CD4-positive, alpha-beta T cell treated with Interleukin-10 for 1 hour (primary cell): ENCODE data around the gene SH2D6.
"Not testable (repeated sequence)": the region's sequence is repeated elsewhere in the genome, so short reads cannot be mapped to it uniquely, and the experiment has no call there.

Experiments used
- DNase-seq: peaks from one replicate; pipeline ENCODE4 v3.0.0-alpha.2; 2020

The SH2D6 gene

DNA sequence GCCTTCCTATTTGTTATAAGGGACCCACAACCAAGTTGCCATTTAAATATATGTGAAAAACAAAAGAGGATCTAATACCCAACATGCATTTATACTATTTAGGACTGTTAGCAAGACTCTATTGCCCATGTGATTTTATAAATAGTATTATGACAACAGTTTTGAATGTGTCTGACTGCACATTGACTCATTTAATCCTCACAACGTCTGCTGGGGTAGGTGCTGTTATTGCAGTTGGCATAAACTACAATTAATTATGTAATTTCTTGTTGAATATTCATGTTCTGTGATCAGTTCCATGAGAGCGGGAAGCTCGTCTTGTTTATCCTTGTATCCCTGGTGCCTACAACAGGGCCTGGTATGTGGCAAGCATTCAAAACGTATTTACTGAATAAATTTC, 53.7 kb downstream of the SH2D6 start:
- no peak for DNase-seq

DNA sequence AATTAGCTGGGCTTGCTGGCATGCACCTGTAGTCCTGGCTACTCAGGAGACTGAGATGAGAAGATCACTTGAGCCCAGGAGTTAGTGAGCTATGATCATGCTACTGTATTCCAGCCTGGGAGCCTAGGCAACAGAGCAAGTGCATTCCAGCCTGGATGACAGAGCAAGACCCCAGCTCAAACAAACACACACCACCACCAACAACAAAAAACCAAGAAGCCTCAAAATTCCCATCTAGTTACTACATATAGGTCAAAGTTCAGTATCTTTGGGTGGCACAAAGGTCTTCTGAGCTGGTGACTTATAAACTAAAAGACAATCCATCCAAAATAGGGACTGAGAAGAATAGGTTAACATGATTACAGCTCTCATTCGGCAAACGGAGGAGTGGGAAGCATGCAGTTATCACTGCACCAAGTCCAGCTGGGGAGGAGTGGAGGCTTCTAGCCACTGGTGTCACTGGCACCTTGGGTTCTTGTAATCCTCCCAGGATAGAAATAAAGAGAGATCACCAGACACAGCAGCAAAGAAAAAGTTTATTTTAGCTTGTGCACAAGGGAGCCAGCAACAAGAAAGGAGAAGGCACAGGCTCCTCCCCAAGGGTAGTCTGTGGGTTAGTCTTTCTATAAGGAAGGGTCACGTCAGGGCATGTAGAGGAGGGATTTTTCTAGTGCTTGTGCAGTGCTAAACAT, 57.4 kb downstream of the SH2D6 start:
- DNase-seq: no peak

DNA sequence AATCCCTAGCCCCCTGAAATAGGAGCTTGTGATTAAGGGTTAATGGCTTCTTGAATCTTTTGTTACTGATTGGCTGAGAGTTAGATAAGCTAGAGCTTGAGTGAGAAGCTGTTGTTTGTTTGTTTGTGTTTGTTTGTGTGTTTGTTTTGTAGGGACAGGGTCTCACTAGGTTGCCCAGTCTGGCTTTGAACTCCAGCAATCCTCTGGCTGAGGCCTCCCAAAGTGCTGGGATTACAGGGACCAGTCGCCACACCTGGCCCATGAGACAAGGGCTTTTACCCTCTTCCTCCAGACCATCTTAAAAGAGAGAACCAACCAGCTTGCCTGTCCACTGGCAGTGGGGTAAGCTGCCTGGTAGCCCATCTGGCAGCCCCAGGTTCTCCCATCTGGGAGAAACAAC, 58.1 kb downstream of the SH2D6 start:
- DNase-seq: no peak

DNA sequence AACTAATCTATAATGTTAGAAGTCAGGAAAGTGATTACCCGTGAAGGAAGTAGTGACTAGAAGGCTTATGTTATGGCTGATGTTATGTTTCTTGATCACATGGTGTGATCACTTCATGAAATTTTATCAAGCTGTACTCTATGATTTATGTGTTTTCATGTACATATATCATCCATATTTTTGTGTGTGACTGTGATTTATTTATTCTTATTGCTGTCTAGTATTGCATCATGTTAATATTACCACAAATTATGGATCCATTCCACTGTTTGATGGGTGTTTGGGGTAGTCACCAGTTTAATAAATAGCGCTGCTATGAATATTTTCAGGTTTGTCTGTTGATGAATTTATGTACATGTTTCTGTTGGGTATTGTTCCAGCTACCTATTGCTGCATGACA, 59.4 kb downstream of the SH2D6 start:
- no peak for DNase-seq

DNA sequence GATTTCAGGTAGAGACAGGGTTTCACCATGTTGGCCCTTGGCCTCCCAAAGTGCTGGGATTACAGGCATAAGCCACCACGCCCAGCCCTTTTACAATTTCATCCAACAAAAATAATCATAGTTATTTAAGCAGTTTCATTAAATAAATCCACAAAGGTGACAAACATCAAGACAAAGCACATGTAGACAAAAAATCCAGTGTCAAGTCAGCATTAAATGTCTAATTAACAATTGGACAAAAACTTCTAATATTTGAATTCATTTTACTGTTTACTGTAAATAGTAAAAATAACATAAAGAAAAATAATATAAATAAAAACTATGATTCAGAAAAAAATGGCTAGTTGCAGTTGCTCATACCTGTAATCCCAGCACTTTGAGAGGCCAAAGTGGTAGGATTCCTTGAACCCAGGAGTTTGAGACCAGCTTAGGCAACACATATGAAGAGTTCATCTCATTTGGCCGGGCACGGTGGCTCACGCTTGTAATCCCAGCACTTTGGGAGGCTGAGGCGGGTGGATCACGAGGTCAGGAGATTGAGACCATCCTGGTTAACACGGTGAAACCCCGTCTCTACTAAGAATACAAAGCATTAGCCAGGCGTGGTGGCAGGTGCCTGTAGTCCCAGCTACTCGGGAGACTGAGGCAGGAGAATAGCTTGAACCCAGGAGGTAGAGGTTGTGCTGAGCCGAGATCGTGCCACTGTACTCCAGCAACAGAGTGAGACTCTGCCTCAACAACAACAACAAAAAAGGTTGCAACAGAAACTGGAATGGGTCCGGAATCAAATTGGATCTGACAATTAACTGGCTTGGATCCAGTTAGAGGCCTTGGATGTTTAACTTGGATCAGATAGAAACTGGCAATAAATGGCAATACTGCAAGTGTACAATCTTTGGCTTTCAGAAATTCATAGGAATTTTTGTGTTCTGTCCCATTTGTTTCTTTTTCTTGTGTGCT, 63.6 kb downstream of the SH2D6 start:
- no peak for DNase-seq

DNA sequence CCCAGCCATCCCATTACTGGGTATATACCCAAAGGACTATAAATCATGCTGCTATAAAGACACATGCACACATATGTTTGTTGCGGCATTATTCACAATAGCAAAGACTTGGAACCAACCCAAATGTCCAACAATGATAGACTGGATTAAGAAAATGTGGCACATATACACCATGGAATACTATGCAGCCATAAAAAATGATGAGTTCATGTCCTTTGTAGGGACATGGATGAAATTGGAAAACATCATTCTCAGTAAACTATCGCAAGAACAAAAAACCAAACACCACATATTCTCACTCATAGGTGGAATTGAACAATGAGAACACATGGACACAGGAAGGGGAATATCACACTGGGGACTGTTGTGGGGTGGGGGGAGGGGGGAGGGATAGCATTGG, 66.1 kb downstream of the SH2D6 start:
- DNase-seq: not testable (repeated sequence)

DNA sequence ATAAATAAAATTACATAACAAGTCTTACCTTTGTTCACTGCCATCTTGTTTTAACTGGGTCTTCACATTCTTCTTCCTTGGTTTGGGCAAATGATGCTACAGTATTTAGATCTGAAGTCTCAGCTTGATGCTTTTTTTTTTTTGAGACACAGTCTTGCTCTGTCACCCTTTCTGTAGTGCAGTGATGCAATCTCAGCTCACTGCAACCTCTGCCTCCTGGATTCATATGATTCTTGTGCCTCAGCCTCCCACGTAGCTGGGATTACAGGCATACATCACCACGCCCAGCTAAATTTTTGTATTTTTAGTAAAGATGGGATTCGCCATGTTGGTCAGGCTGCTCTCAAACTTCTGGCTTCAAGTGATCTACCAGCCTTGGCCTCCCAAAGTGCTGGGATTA, 67.3 kb downstream of the SH2D6 start:
- no peak for DNase-seq
